Neutrophil (primary cell): ENCODE data around the gene CDK6.
A peak's percentile ranks its signal among the peaks of the same experiment; 100 is the strongest.

ENCODE experiments used
- H3K27ac ChIP-seq: fragments of 200-600 bp; sonication (generic); 2 replicates; pipeline ENCODE4 v1.5.1; 2016; ENCODE audit warnings: mild to moderate bottlenecking, moderate library complexity
- H3K27me3 ChIP-seq: fragments of 200-600 bp; sonication (generic); 2 replicates; pipeline ENCODE4 v1.6.0; 2016; ENCODE audit warnings: mild to moderate bottlenecking
- H3K36me3 ChIP-seq: fragments of 200-600 bp; sonication (generic); 2 replicates; pipeline ENCODE4 v1.5.1; 2017
- H3K4me1 ChIP-seq, 2 experiments: fragments of 200-600 bp in 1 of 2; sonication (generic) in 1 of 2; 1 replicate in 1 of 2; 2 replicates in 1 of 2; pipeline versions ENCODE4 v1.5.1 to v1.6.1; 2013 to 2016; ENCODE audit warnings: low read depth in 1 of 2, low read length in 1 of 2, mild to moderate bottlenecking in 1 of 2, moderate library complexity in 1 of 2; ENCODE audit not compliant: control insufficient read depth in 1 of 2, insufficient read depth in 1 of 2
- H3K4me3 ChIP-seq, 2 experiments: fragments of 200-600 bp in 1 of 2; sonication (generic) in 1 of 2; 1 replicate in 1 of 2; 2 replicates in 1 of 2; pipeline ENCODE4 v1.5.1; 2013 to 2016; ENCODE audit warnings: low read depth in 1 of 2, low read length in 1 of 2, mild to moderate bottlenecking in 1 of 2, moderate library complexity in 1 of 2
- H3K9me3 ChIP-seq: fragments of 200-600 bp; sonication (generic); 2 replicates; pipeline ENCODE4 v1.5.1; 2016
- TF ChIP-seq, protein P1 (sequence below): fragments of 200-600 bp; sonication (generic); IDR thresholded peaks from 2 replicates; pipeline ENCODE4 v1.5.1; 2016; ENCODE audit warnings: antibody characterized with exemption

The CDK6 gene

DNA sequence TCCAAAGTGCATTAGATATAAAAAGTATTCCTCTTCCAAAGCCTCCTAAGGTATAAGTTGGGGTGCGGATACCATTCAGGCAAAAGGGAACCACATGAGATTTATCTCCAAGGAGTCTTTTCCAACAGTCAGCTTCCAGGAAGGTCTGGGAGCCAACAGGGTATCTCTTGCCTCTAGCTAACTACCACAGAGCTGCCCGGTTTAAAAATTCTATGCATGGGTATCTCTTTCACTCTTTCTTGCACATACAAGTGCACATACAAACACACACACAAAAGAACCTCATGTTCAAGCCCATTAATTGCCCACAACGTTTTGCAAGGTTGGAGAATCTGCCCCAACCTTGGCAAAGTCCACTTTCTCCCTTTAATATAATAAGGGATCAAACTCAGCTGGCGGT is 80.7 kb downstream of the CDK6 start:
- H3K4me3 ChIP-seq, result no peak overlapping the region
- TF ChIP-seq, protein P1, sequence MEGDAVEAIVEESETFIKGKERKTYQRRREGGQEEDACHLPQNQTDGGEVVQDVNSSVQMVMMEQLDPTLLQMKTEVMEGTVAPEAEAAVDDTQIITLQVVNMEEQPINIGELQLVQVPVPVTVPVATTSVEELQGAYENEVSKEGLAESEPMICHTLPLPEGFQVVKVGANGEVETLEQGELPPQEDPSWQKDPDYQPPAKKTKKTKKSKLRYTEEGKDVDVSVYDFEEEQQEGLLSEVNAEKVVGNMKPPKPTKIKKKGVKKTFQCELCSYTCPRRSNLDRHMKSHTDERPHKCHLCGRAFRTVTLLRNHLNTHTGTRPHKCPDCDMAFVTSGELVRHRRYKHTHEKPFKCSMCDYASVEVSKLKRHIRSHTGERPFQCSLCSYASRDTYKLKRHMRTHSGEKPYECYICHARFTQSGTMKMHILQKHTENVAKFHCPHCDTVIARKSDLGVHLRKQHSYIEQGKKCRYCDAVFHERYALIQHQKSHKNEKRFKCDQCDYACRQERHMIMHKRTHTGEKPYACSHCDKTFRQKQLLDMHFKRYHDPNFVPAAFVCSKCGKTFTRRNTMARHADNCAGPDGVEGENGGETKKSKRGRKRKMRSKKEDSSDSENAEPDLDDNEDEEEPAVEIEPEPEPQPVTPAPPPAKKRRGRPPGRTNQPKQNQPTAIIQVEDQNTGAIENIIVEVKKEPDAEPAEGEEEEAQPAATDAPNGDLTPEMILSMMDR, result no peak
- H3K36me3 ChIP-seq, result no peaks in the 10 kb centered on the region
- H3K27me3 ChIP-seq, result no peaks in the 10 kb centered on the region
- H3K9me3 ChIP-seq, result no peaks in the 10 kb centered on the region
- H3K27ac ChIP-seq, result peak overlapping the region; percentile 71
- peaks cover 14 to 21% of the 10 kb centered on the region in 2 experiments for H3K4me1 ChIP-seq

DNA sequence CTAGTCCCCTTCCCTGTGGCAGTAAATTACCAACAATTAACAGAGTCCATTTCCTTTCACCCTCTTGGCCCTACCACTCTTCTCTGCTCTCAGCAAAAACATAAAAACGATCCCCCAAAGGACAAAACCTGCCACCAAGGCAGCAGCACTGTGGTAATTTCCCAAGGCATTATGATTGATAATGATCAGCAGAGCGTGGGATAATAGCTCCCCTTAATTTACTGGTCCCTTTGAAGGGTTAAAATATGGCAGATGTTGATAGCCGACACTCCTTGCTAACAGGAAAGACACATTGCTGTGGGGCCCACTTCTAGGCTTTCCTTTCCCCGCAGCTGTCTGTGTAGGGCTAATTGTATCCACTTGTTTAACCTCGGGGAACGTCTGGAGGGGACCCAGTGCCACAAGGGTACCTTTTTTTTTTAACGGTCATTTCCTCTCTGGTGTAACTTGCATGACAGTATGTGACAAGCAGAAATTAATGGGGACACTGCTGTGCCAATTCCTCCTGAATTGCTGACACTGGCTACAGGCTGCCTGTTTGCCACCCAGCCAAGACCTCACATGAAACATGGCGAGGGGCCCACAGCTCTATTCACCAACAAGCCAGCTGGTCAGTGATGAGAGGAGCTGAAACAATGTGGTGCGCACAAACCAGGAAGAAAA is 81.3 kb downstream of the CDK6 start:
- Histone ChIP-seq H3K4me3 (peak overlapping the region; percentile 30 to 37), H3K27me3 (no peaks in the 10 kb centered on the region), H3K4me1 (peaks cover 17 to 24% of the 10 kb centered on the region in 2 experiments), H3K36me3 (no peaks in the 10 kb centered on the region), H3K27ac (peak overlapping the region; percentile 71), H3K9me3 (no peaks in the 10 kb centered on the region)
- TF ChIP-seq, protein P1, result no peak

DNA sequence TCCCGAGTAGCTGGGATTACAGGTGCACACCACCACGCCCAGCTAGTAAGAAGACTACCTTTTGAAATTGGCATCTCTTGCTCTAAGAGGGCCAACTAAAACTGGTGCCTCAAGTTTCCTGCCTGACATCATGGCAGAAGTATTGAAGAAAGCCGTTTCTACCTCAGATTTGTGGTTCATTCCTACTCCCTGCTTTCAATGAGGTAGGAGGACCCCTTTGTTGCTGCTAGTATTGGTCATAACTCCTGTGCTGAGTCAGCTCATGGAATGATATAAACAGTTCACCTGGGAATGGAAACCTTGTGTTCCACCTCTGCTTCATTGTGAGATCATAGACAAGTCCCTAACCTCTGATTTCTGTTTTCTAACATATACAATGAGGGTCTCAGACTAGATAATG is 82.8 kb downstream of the CDK6 start:
- Histone ChIP-seq H3K4me3 (no peak overlapping the region), H3K36me3 (no peaks in the 10 kb centered on the region), H3K4me1 (peaks cover 19 to 27% of the 10 kb centered on the region in 2 experiments), H3K9me3 (no peaks in the 10 kb centered on the region), H3K27me3 (no peaks in the 10 kb centered on the region), H3K27ac (no peak overlapping the region)
- TF ChIP-seq, protein P1, result no peak

DNA sequence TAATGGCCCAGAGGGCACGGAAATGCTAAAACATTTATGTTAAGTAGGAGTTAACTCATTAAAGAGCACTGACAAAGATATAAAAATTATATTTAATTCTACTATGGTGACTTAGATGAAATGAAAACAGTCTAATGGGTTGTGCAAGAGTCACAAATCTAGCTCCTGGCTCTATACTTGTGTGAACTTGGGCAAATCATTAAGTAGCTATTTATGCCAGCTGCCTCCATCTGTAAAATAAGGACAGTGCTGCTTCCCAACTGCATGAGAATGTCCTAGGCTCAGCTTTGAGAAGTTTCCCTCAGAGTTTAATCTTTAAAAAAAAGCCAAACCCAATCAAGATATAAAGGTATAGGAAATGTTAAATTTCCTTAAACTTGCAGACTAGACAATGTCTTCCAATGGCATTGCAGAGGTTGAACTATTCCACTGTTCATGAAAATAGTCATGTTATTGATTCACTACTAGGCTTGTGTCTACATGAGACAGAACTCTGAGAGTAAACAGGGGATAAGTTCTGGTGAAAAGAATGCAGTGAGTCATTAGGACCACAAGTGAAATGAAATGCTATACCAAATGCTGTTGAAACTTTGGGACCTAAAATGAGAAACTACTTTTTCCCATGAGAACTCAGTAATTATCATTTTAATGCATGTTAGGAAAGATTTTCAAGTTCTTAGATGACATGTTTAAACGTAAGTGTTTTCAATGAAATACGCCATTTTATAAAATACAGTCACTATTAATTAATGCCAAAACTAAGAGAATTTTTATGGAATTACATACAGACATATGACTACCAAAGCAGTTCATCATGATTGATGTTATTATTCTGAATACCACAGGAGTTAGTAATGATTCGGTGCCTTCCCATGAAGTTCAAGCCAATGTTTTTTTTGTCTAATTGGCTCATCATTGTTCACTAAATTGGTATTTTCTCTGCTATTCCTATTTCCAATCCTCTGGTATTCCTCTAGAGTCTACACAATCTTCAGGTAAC is 84.2 kb downstream of the CDK6 start:
- H3K27ac ChIP-seq, result no peak overlapping the region
- TF ChIP-seq, protein P1, result no peak
- no peaks in the 10 kb centered on the region for H3K36me3 ChIP-seq
- no peaks in the 10 kb centered on the region for H3K27me3 ChIP-seq
- no peaks in the 10 kb centered on the region for H3K9me3 ChIP-seq
- H3K4me3 ChIP-seq, result no peak overlapping the region
- H3K4me1 ChIP-seq, result peaks cover 22 to 29% of the 10 kb centered on the region in 2 experiments

DNA sequence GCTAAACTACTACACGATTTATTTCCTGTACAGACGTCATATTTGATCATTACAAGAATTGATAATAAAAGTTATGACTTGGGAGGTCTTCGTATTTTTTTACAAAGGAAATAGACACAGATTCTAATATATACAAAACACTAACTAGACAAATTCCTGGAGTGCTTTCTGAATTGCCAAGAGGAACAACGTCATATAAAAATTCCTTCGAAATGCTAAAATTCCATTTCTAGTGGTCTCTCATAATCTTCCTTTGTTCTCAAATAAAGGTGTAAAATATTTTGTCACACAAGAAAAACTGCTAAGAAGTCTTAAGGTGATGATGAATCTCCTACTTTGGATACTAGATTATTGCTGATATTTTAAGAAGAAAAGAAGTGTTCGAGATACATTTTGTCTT is 85.4 kb downstream of the CDK6 start:
- TF ChIP-seq, protein P1, result no peak
- no peaks in the 10 kb centered on the region for H3K27me3 ChIP-seq
- H3K27ac ChIP-seq, result no peak overlapping the region
- peaks cover 23 to 31% of the 10 kb centered on the region in 2 experiments for H3K4me1 ChIP-seq
- no peaks in the 10 kb centered on the region for H3K36me3 ChIP-seq
- no peak overlapping the region for H3K4me3 ChIP-seq
- no peaks in the 10 kb centered on the region for H3K9me3 ChIP-seq
